Stimulated activated CD8-positive, alpha-beta memory T cell treated with anti-CD3 and anti-CD28 coated beads, Interleukin-12 subunit alpha, Interleukin-12 subunit beta, amount 100 ng/mL, for 1 hour (primary cell): ENCODE data around the gene MPZL1.
A peak's percentile ranks its signal among the peaks of the same experiment; 100 is the strongest.

Source experiments
- DNase-seq: peaks from one replicate; pipeline ENCODE4 v3.0.0-alpha.2; 2020; ENCODE audit warnings: low read depth

MPZL1 gene

GRCh38 chr1:167721617-167722151, at the start of gene MPZL1:
Gene MPZL1, plus strand, starts transcription at chr1:167721982. Its CDS starts 170 bp downstream, at chr1:167722152.
- peak; percentile 87 for DNase-seq

DNA sequence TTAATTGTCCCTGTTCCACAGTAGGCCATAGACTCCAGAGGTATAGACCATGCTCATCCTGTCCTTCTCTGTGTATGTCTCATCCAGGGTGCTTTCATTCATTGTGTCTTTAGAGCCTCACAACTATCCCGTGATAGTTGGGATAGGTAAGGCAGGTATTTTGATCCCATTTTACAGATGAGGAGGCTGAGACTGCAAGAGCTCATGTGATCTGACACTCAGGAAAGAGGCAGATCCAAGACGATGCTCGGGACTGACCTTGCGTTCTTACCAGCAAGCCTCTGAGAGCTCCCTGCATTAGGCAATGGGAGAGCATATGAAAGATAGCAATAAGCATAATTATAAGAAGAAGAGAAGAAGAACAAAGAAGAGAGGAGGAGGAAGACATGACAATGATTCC, 49.0 kb upstream of the MPZL1 start:
- no peak for DNase-seq

DNA sequence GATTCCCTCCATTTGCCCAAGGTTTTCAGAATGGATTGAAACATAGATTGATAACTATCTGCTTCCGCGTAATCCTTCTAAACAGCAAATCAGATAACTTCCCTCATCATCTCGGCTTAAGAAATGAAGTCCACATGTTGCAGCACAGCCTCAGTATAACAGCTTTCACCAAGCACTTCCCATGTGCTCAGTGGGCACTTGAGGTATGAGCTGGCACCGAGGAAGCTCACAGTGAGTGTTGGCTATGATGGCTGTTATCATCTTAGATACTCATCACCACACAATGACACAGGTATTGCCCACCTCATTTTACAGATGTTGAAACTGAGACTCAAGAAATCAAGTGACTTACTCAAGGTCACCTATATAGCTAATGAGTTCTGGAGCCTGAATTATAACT, 48.5 kb upstream of the MPZL1 start:
- DNase-seq = no peak

- no peak for DNase-seq
These were observed 47.6 kb upstream of the MPZL1 start for GRCh38 chr1:167674156-167674555.

DNA sequence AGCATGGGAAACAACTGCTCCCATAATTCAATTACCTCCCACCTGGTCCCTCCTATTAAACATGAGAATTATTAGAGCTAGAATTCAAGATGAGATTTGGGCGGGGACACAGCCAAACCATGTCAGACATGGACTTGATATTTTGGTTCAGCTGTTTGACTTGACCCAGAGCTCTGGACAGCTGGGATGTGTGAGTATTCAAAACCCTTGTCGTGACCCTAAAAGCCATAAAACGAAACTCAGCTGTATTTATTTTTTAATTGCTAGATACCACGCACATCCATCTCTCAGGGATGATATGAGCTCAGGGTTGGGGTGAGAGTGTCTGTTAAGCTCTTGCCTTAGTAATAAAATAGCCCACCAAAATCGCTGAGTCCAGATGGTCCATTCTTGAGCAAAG, 46.3 kb upstream of the MPZL1 start:
- no peak for DNase-seq

- DNase-seq = no peak
These were observed 45.4 kb upstream of the MPZL1 start for GRCh38 chr1:167676205-167676915.

- DNase-seq = no peak
These were observed 44.6 kb upstream of the MPZL1 start for GRCh38 chr1:167676916-167677848.

- DNase-seq = no peak
These were observed 43.4 kb upstream of the MPZL1 start for GRCh38 chr1:167678422-167678821.

DNA sequence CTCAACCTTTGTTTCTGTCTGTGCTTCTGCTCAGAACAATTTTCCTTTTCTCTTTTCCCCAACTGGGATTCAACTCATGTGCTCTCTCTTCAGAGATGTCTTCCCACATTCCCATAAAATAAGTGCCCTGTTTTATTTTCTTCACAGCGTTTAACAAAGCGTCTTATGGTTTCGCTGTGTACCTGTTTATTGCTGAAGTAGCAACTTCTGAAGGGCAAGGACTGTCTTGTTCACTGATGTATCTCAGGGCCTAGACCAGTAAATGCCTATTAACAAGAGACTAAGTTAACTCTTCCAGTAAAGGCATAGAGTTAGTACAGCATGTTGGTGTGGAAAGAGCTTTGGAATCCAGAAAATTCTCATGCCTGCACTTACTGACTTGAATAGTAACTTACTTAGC, 42.9 kb upstream of the MPZL1 start:
- no peak for DNase-seq

- no peak for DNase-seq
These were observed 42.1 kb upstream of the MPZL1 start for GRCh38 chr1:167679714-167680113.

- DNase-seq = no peak
These were observed 40.8 kb upstream of the MPZL1 start for GRCh38 chr1:167681024-167681423.

GRCh38 chr1:167681451-167682098, 40.2 kb upstream of the MPZL1 start:
- no peak for DNase-seq

DNA sequence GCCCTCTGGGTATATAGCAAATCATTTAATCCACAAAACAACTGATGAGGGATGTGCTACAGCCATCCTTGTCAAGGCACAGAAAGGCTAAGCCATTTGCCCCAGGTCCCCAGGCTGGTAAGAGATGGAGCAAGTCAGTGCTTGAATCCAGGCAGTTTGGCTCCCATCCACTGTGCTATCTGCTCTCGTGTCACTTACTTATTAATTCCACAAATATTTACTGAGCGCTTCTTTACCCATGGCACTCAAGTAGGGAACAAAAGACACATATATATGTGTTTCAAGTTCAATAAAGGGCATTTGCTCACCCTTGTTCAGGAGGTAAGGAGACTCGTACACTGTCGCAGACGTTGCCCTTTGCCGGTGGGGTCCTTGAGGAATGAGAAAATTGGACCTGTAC, 38.6 kb upstream of the MPZL1 start:
- no peak for DNase-seq

GRCh38 chr1:167683641-167684502, 37.9 kb upstream of the MPZL1 start:
- DNase-seq = no peak

- no peak for DNase-seq
These were observed 35.9 kb upstream of the MPZL1 start for GRCh38 chr1:167685844-167686243.

GRCh38 chr1:167687919-167688519, 33.8 kb upstream of the MPZL1 start:
- DNase-seq = peak; percentile 73

- no peak for DNase-seq
These were observed 32.2 kb upstream of the MPZL1 start for GRCh38 chr1:167689567-167689920.

DNA sequence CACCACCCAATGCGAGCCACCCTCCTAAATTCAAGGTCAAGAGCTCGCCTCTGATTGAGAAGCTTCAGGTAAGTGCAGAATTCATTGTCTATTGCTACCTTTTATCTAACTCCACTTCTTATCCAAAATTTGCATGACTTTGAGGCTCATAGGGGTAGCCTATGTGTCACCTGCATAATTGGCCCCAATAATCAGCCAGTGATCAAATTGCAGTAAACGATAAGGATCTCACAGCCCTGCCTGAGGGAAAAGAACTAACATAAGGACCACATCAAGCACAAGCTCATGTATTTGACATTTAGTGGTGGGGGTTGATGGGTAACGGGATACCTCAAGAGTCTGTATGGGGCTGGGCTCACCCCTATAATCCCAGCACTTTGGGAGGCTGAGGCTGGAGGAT, 31.7 kb upstream of the MPZL1 start:
- no peak for DNase-seq

GRCh38 chr1:167693425-167694045, 28.2 kb upstream of the MPZL1 start:
- DNase-seq = no peak

GRCh38 chr1:167694691-167695090, 27.1 kb upstream of the MPZL1 start:
- DNase-seq = no peak

GRCh38 chr1:167695147-167695546, 26.6 kb upstream of the MPZL1 start:
- DNase-seq = no peak
